GM12878 (cell line): ENCODE measurements around the gene SRPX2.

Experiments
- CTCF ChIP-seq, 3 experiments: IDR thresholded peaks in 2 of 3; conservative IDR thresholded peaks in 1 of 3; 2 replicates each; pipeline ENCODE4 v1.5.1; 2011; ENCODE audit warnings: low read depth in 3 of 3, low read length in 3 of 3, mild to moderate bottlenecking in 3 of 3, control low read depth in 2 of 3, moderate library complexity in 2 of 3, inconsistent platforms in 1 of 3, mixed read lengths in 1 of 3; ENCODE audit not compliant: control insufficient read depth in 2 of 3, insufficient read depth in 1 of 3; ENCODE audit errors: extremely low read depth in 1 of 3
- HDAC6 ChIP-seq: fragments of 200-600 bp; sonication (generic); IDR thresholded peaks from one replicate; pipeline ENCODE4 v1.8.0; 2017; ENCODE audit warnings: antibody characterized with exemption; ENCODE audit not compliant: unreplicated experiment

- TF ChIP-seq CTCF (IDR thresholded peaks at IDR 0.05 in 2 of 3, conservative IDR thresholded peaks at IDR 0.05 in 1 of 3; ENCODE audit: control insufficient read depth in 2 of 3, extremely low read depth in 1 of 3, insufficient read depth in 1 of 3, low read depth in 3 of 3, low read length in 3 of 3) (no peak), HDAC6 (no peak)
These were observed 43.5 kb downstream of the SRPX2 start for GRCh38 chrX:100687546-100687945.
